ENCODE data around the gene PLEKHO2. TPM values are rescaled to one million over a fixed set of nuclear protein-coding genes. Genes with fewer than 3 reads are reported as not detected.
A peak's percentile ranks its signal among the peaks of the same experiment; 100 is the strongest.

The PLEKHO2 gene
- total RNA-seq, 4 donors from 2014 or later, result 41.5 to 103 (median 51.2) TPM

DNA sequence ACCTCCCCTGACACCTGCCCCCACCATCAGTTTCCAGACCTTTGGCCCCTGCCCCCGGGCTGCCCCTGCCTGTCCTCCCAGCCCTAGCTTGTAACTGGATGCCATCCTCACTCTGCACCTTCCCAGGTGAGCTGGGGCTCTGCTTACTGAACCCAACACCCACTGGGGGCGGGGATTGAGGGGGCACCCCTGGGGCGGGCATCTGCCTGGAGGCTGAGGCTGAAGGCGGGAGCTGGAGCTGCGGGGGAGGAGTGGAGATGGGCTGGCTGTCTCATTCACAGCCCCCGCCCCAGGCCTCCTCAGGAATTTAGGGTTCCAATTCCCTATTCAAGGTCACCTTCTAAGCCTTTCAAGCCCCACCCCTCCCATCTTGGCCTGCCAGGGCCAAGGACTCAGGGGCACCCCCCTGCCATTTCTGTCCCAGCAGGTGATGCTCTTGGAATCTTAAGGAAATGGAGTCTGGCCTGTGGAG is 33.9 kb upstream of the PLEKHO2 start:
- H3K36me3 ChIP-seq, result no peaks in the 10 kb centered on the region
- TF ChIP-seq, protein P1, sequence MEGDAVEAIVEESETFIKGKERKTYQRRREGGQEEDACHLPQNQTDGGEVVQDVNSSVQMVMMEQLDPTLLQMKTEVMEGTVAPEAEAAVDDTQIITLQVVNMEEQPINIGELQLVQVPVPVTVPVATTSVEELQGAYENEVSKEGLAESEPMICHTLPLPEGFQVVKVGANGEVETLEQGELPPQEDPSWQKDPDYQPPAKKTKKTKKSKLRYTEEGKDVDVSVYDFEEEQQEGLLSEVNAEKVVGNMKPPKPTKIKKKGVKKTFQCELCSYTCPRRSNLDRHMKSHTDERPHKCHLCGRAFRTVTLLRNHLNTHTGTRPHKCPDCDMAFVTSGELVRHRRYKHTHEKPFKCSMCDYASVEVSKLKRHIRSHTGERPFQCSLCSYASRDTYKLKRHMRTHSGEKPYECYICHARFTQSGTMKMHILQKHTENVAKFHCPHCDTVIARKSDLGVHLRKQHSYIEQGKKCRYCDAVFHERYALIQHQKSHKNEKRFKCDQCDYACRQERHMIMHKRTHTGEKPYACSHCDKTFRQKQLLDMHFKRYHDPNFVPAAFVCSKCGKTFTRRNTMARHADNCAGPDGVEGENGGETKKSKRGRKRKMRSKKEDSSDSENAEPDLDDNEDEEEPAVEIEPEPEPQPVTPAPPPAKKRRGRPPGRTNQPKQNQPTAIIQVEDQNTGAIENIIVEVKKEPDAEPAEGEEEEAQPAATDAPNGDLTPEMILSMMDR (IDR thresholded peaks at IDR 0.05), result no peak
- no peak for TF ChIP-seq EP300 (IDR thresholded peaks at IDR 0.05)
- no peak for DNase-seq (ENCODE audit: extremely low spot score)
- intact Hi-C loops (cut with DNase I), result loop anchor here (5.0 kb wide), 1 partner anchor 120 kb away; no protein-coding TSS in a partner anchor
- H3K4me1 ChIP-seq, result peaks cover 8 to 65% (median 56%) of the 10 kb centered on the region in 4 donors
- peak overlapping the region; percentile 38 to 46 (median 40) for H3K4me3 ChIP-seq
- WGBS, result 66% methylated on average over 6 of the region's 6 CpGs
- H3K9me3 ChIP-seq, result no peaks in the 10 kb centered on the region
- peak overlapping the region; percentile 90 to 93 (median 92) for H3K27ac ChIP-seq (replicated peaks in 1 of 4)
- no peaks in the 10 kb centered on the region for H3K27me3 ChIP-seq

DNA sequence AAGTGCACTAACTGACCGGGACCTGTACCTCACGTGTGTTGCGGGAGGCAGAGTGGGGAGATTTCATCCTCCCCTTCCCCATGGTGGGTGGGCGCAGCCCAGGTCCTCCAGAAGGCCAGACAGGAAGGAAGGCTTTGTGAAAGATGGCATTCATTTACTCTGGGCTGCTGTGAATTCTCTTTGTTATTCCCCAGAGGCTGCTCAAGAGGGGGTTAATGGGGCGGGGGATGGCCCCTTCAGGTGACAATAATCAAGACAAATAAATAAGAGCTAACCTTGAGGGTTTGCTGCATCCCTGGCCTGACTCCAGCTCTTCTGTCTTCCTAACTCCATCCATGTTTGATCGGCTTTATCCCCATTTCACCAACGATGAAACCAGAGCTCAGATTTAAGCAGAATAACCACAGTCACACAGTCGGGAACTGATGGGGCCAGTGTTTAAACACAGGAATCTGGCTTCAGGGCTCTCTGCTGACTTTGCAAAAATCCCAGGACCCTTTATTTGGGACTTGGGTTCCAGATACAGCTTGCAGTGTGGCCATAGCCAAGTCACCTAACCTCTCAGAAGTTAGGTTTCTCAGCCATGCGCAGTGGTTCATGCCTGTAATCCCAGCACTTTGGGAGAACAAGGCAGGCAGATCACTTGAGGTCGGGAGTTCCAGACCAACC is 32.8 kb upstream of the PLEKHO2 start:
- Histone ChIP-seq H3K9me3 (no peaks in the 10 kb centered on the region), H3K27ac (replicated peaks in 1 of 4) (peak overlapping the region; percentile 90 to 93 (median 92)), H3K4me3 (no peak overlapping the region), H3K4me1 (peaks cover 8 to 60% (median 51%) of the 10 kb centered on the region in 4 donors), H3K36me3 (no peaks in the 10 kb centered on the region), H3K27me3 (no peaks in the 10 kb centered on the region)
- DNase-seq (ENCODE audit: extremely low spot score), result no peak
- TF ChIP-seq POLR2AphosphoS5 (IDR thresholded peaks at IDR 0.05), result no peak
- TF ChIP-seq, protein P1 (IDR thresholded peaks at IDR 0.05), result no peak
- no peak for TF ChIP-seq POLR2A (IDR thresholded peaks at IDR 0.05; ENCODE audit: low read depth)
- TF ChIP-seq EP300 (IDR thresholded peaks at IDR 0.05), result no peak
- intact Hi-C loops (cut with DNase I), result loop anchor here (5.0 kb wide), 1 partner anchor 122 kb away; no protein-coding TSS in a partner anchor
- WGBS, result 71% methylated on average over 10 of the region's 10 CpGs

DNA sequence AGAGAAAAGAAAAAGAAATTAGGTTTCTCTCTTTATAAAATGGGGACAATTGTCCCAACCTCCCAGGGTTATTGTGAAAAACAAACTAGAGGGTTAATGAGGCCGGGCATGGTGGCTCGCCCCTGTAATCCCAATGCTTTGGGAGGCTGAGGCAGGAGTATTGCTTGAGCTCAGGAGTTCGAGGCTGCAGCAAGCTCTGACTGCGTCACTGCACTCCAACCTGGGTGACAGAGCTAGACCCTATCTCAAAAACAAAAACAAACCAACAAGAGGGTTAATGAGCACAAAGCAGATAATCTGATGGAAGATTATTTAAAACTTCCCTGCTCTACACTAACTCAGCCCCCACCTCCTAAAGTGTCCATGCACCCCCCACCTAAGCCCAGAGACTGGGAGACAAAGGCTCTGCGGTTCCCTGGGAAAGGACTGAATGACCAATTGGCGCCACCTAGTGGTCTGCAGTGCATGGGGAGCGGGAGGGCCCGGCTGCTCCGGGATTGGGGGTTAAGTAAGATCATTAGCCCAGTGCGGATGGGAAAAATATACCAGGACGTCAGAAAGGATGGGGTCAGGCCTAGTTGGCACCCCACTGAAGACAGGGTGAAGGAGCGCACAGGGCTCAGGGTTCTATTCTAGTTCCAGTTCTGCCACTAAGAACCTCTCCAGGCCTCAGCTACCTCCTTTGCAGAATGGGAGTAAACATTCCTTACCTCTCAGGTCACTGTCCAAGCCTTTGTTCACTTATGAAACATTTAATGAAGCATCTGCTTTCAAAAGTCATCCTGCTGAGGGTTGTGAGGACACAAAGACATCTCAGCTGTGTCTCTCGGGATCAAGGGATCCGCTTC is 31.8 kb upstream of the PLEKHO2 start:
- Histone ChIP-seq H3K27me3 (no peaks in the 10 kb centered on the region), H3K4me3 (no peak overlapping the region), H3K27ac (replicated peaks in 1 of 4) (peak overlapping the region; percentile 90 to 93 (median 92)), H3K36me3 (no peaks in the 10 kb centered on the region), H3K4me1 (peaks cover 8 to 53% (median 45%) of the 10 kb centered on the region in 4 donors), H3K9me3 (no peaks in the 10 kb centered on the region)
- DNase-seq (ENCODE audit: extremely low spot score), result no peak
- 30% methylated on average over 14 of the region's 14 CpGs for WGBS
- intact Hi-C loops (cut with DNase I), result loop anchor here (2.0 to 5.0 kb wide), 3 partner anchors 69 to 123 kb away; no protein-coding TSS in a partner anchor
- TF ChIP-seq POLR2AphosphoS5 (IDR thresholded peaks at IDR 0.05) (peak; percentile 57), POLR2A (IDR thresholded peaks at IDR 0.05; ENCODE audit: low read depth) (no peak), EP300 (IDR thresholded peaks at IDR 0.05) (no peak)
- TF ChIP-seq, protein P1 (IDR thresholded peaks at IDR 0.05), result peak in 2 of 3 experiments; percentile 95 to 96

DNA sequence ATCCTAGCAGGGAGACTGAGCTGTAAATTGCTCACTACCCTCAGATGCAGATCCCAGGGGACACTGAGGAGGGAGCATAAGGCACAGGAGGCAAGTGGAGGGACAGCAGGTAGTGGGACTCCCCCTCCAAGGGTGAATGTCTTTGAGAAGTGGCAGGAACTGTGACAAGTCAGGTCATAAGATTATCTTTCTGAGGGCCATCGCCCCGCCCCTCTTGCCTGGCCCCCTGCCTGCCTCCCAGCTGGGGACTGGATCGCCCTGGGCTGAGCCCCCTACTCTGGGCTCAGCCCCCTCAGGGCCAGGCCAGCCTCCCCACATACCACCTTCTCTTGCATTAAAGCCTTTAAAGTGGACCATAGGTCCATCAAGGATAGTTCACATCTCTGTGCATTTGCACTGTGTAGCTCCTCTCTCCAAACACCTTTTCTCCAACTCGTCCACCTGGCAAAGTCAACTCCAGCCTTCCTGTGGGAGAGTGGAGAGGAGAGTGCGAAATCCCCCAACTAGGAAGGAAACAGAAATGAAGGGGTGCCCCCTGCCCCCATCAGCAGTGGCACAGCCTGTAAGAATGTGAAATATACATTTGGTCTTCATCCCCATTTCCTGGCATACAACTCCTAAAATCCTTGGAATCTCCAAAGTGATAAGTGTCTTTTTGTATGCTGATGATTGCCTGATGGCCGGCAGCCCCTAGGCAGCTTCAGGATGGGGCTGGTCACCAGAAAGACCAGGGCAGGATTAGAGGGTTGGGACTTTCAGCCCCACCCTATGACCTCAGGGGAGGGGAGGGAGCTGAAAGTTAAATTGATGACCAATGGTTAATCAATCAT is 31.0 kb upstream of the PLEKHO2 start:
- H3K27ac ChIP-seq (replicated peaks in 1 of 4), result peak overlapping the region; percentile 90 to 93 (median 92)

More for the DNA sequence above, 31.0 kb upstream of the PLEKHO2 start:
- no peaks in the 10 kb centered on the region for H3K9me3 ChIP-seq
- H3K27me3 ChIP-seq, result no peaks in the 10 kb centered on the region
- H3K4me1 ChIP-seq, result peaks cover 8 to 53% (median 45%) of the 10 kb centered on the region in 4 donors
- no peak for DNase-seq (ENCODE audit: extremely low spot score)
- no peak overlapping the region for H3K4me3 ChIP-seq
- intact Hi-C loops (cut with DNase I), result loop anchor here (2.0 kb wide), 2 partner anchors 70 to 80 kb away; no protein-coding TSS in a partner anchor
- WGBS, result 73% methylated on average over 5 of the region's 6 CpGs
- TF ChIP-seq, protein P1 (IDR thresholded peaks at IDR 0.05), result no peak
- TF ChIP-seq POLR2AphosphoS5 (IDR thresholded peaks at IDR 0.05), result no peak
- TF ChIP-seq EP300 (IDR thresholded peaks at IDR 0.05), result no peak
- no peaks in the 10 kb centered on the region for H3K36me3 ChIP-seq

All from esophagus muscularis mucosa (tissue), 4 donors.